H1 (cell line): ENCODE measurements around the gene TMPRSS9. TPM values are rescaled to one million over a fixed set of nuclear protein-coding genes. Genes with fewer than 3 reads are reported as not detected.

Experiments used
- CTCF ChIA-PET: fragments of 300-600 bp; sonication (Branson Sonifier 250); formaldehyde crosslinking; loops from one replicate; lab custom pipeline; 2021; ENCODE audit not compliant: partially characterized antibody; lab: Charles Lee
- POLR2A ChIA-PET: fragments of 300-600 bp; sonication (Branson Sonifier 250); formaldehyde crosslinking; loops from one replicate; lab custom pipeline; 2021; ENCODE audit warnings: inconsistent platforms; ENCODE audit not compliant: partially characterized antibody; lab: Charles Lee
- DNase-seq, 2 experiments: peaks; one replicate each; pipeline versions ENCODE4 v3.0.0 to v3.0.0-alpha.2; 2010 to 2022; ENCODE audit warnings: low spot score in 2 of 2, low read depth in 1 of 2, mixed read lengths in 1 of 2
- FAIRE-seq: peaks from 2 replicates; lab custom pipeline; 2011; peaks lifted over from hg19 to GRCh38; lab: Jason Lieb, UNC
- H2AFZ ChIP-seq: 2 replicates; pipeline ENCODE4 v1.8.1; 2012; ENCODE audit warnings: low read length, inconsistent platforms
- H2AK5ac ChIP-seq: 2 replicates; pipeline ENCODE4 v1.6.1; 2013; ENCODE audit warnings: low read depth, low read length
- H2BK120ac ChIP-seq: replicated peaks from 2 replicates; pipeline ENCODE3; 2013; ENCODE audit warnings: low read depth, low read length, inconsistent platforms
- H2BK12ac ChIP-seq: 2 replicates; pipeline ENCODE4 v1.6.1; 2013; ENCODE audit warnings: low read depth, low read length
- H2BK15ac ChIP-seq: 2 replicates; pipeline ENCODE4 v1.6.1; 2013; ENCODE audit warnings: low read length
- H2BK20ac ChIP-seq: 2 replicates; pipeline ENCODE4 v1.6.1; 2013; ENCODE audit warnings: low read length
- H2BK5ac ChIP-seq: 2 replicates; pipeline ENCODE4 v1.6.1; 2013; ENCODE audit warnings: low read depth, low read length
- H3K14ac ChIP-seq: 2 replicates; pipeline ENCODE4 v1.6.1; 2013; ENCODE audit warnings: inconsistent platforms; ENCODE audit not compliant: insufficient read length
- H3K18ac ChIP-seq: 2 replicates; pipeline ENCODE4 v1.6.1; 2013; ENCODE audit warnings: low read length; ENCODE audit errors: extremely low read depth
- H3K23ac ChIP-seq: 2 replicates; pipeline ENCODE4 v1.6.1; 2013; ENCODE audit warnings: inconsistent platforms; ENCODE audit not compliant: insufficient read length
- H3K23me2 ChIP-seq: 2 replicates; pipeline ENCODE4 v1.6.1; 2013; ENCODE audit warnings: low read depth, low read length
- H3K27ac ChIP-seq: 2 replicates; pipeline ENCODE4 v1.6.1; 2011; ENCODE audit warnings: low read depth, low read length, inconsistent platforms
- H3K27me3 ChIP-seq, 4 experiments: replicated peaks in 1 of 4; 1 replicate in 1 of 4; 2 replicates in 3 of 4; pipeline versions ENCODE4 v1.6.1 to v1.8.1; 2011 to 2013; ENCODE audit warnings: low read length in 3 of 4, mild to moderate bottlenecking in 3 of 4, inconsistent platforms in 2 of 4, mixed read lengths in 2 of 4, moderate library complexity in 1 of 4; ENCODE audit not compliant: control insufficient read depth in 3 of 4, insufficient read depth in 3 of 4; ENCODE audit errors: extremely low read depth in 1 of 4
- H3K36me3 ChIP-seq, 4 experiments: 2 replicates each; pipeline versions ENCODE4 v1.6.1 to v1.8.1; 2011 to 2013; ENCODE audit warnings: mild to moderate bottlenecking in 4 of 4, low read length in 3 of 4, moderate library complexity in 2 of 4, control low read depth in 1 of 4, inconsistent platforms in 1 of 4; ENCODE audit not compliant: insufficient read depth in 4 of 4, control insufficient read depth in 2 of 4
- H3K4ac ChIP-seq: replicated peaks from 2 replicates; pipeline ENCODE3; 2013; ENCODE audit warnings: low read length, low read depth, mixed read lengths, inconsistent platforms; ENCODE audit not compliant: insufficient read length
- H3K4me1 ChIP-seq, 4 experiments: replicated peaks in 1 of 4; 1 replicate in 1 of 4; 2 replicates in 3 of 4; pipeline versions ENCODE4 v1.6.1 to v1.8.1; 2011 to 2013; ENCODE audit warnings: low read length in 3 of 4, inconsistent platforms in 2 of 4, mixed read lengths in 1 of 4; ENCODE audit not compliant: insufficient read depth in 4 of 4, control insufficient read depth in 3 of 4
- H3K4me2 ChIP-seq, 2 experiments: 2 replicates each; pipeline versions ENCODE4 v1.6.1 to v1.8.1; 2011 to 2013; ENCODE audit warnings: low read depth in 2 of 2, low read length in 2 of 2, control low read depth in 1 of 2, inconsistent platforms in 1 of 2, mild to moderate bottlenecking in 1 of 2; ENCODE audit not compliant: insufficient read depth in 1 of 2
- H3K4me3 ChIP-seq, 4 experiments: fragments of 200-600, 300-600 bp in 1 of 4; sonication (generic), shearing (Covaris generic), sonication (Bioruptor Twin) in 1 of 4; 2 replicates each; pipeline versions ENCODE4 v1.5.1 to v1.8.1; 2011 to 2016; ENCODE audit warnings: low read length in 4 of 4, low read depth in 3 of 4, control low read depth in 2 of 4, inconsistent platforms in 2 of 4, mild to moderate bottlenecking in 2 of 4, mixed read lengths in 1 of 4, moderate library complexity in 1 of 4; ENCODE audit not compliant: insufficient read depth in 2 of 4; ENCODE audit errors: extremely low read depth in 1 of 4
- H3K56ac ChIP-seq: replicated peaks from 2 replicates; pipeline ENCODE3; 2013; ENCODE audit warnings: low read depth, mild to moderate bottlenecking, mixed read lengths, low read length, inconsistent platforms; ENCODE audit not compliant: insufficient read length
- H3K79me1 ChIP-seq: 2 replicates; pipeline ENCODE4 v1.6.1; 2013; ENCODE audit warnings: low read depth, low read length, control low read depth
- H3K79me2 ChIP-seq, 2 experiments: 2 replicates each; pipeline versions ENCODE4 v1.6.1 to v1.8.1; 2012 to 2013; ENCODE audit warnings: low read length in 2 of 2, mild to moderate bottlenecking in 2 of 2, inconsistent platforms in 1 of 2; ENCODE audit not compliant: insufficient read depth in 2 of 2, control insufficient read depth in 1 of 2
- H3K9ac ChIP-seq, 4 experiments: replicated peaks in 1 of 4; 1 replicate in 1 of 4; 2 replicates in 3 of 4; pipeline versions ENCODE4 v1.6.1 to v1.8.1; 2011 to 2013; ENCODE audit warnings: low read depth in 3 of 4, low read length in 3 of 4, control low read depth in 2 of 4, mild to moderate bottlenecking in 2 of 4, moderate library complexity in 2 of 4, inconsistent platforms in 1 of 4; ENCODE audit errors: extremely low read depth in 1 of 4
- H3K9me3 ChIP-seq, 2 experiments: 2 replicates each; pipeline versions ENCODE4 v1.6.1 to v1.8.1; 2012 to 2013; ENCODE audit warnings: mild to moderate bottlenecking in 2 of 2, moderate library complexity in 2 of 2, control low read depth in 1 of 2, inconsistent platforms in 1 of 2, low read depth in 1 of 2, low read length in 1 of 2, mixed read lengths in 1 of 2; ENCODE audit not compliant: insufficient read depth in 2 of 2
- H4K20me1 ChIP-seq, 2 experiments: replicated peaks in 1 of 2; 2 replicates each; pipeline versions ENCODE3 to v1.8.1; 2011 to 2013; ENCODE audit warnings: inconsistent platforms in 2 of 2, low read length in 2 of 2, mild to moderate bottlenecking in 1 of 2; ENCODE audit not compliant: insufficient read depth in 2 of 2, control insufficient read depth in 1 of 2
- H4K5ac ChIP-seq: 2 replicates; pipeline ENCODE4 v1.6.1; 2013; ENCODE audit warnings: low read length, low read depth, mixed read lengths, inconsistent platforms; ENCODE audit not compliant: insufficient read length
- H4K8ac ChIP-seq: 2 replicates; pipeline ENCODE4 v1.8.0; 2013; ENCODE audit warnings: mild to moderate bottlenecking, moderate library complexity, low read length, inconsistent platforms; ENCODE audit not compliant: insufficient read depth; ENCODE audit errors: extremely low read depth
- H4K91ac ChIP-seq: replicated peaks from 2 replicates; pipeline ENCODE3; 2013; ENCODE audit warnings: low read length, mixed read lengths, inconsistent platforms; ENCODE audit not compliant: insufficient read length
- RBBP5 ChIP-seq: IDR thresholded peaks from 2 replicates; pipeline ENCODE4 v1.7.1; 2012; ENCODE audit warnings: low read depth, mild to moderate bottlenecking, inconsistent platforms, low read length, moderate library complexity, borderline replicate concordance
- WGBS, 2 experiments: shearing (Covaris generic) in 1 of 2; methylation state at CpG; one replicate each; pipeline versions ENCODE4 v1.1.6 to v1.1.7; 2013 to 2015; ENCODE audit warnings: low lambda C conversion rate in 2 of 2, mixed read lengths in 2 of 2, inconsistent platforms in 1 of 2, low coverage in 1 of 2, missing lambda C conversion rate in 1 of 2; ENCODE audit not compliant: insufficient replicate concordance in 2 of 2, insufficient coverage in 1 of 2, insufficient read length in 1 of 2; ENCODE audit errors: extremely low coverage in 1 of 2, missing lambda C conversion rate in 1 of 2; 5-methylcytosine and 5-hydroxymethylcytosine counted together
- polyA plus RNA-seq, 7 experiments: library from polyadenylated mRNA; depleted of rRNA in 3 of 7; stranded (reverse) in 5 of 7; unstranded in 2 of 7; fragments of >200 nt in 5 of 7; fragments of 200-250 nt in 2 of 7; gene quantifications; 1 replicate in 5 of 7; 2 replicates in 1 of 7; 4 replicates in 1 of 7; pipeline versions ENCODE4 v1.2.1 to v1.2.3, GENCODE V29; 2011 to 2013; ENCODE audit warnings: missing spikeins in 2 of 7, mixed read lengths in 2 of 7
- total RNA-seq: library from RNA; stranded (reverse); fragmentation: NEBNext Ultra II Directional; extraction: Animal tissue kit (Norgen Biotek cat#: 25700); gene quantifications from 2 replicates; pipeline ENCODE4 v1.2.1, GENCODE V29; 2021

Gene TMPRSS9
- total and polyA plus RNA-seq, 2 of the 8 experiments (the other 6 are each of a cell fraction or from before 2014, with no cell fraction given) = 0.15 to 0.19 TPM

- H3K27me3 ChIP-seq = no peaks in the 10 kb centered on the region
- no peaks in the 10 kb centered on the region for H3K9me3 ChIP-seq
- H2BK120ac ChIP-seq = no peak overlapping the region
- WGBS, 2 experiments = 89% methylated on average over 17 of the region's 17 CpGs; no CpG with 5 or more reads in 1 of the 2 experiments
- no peak overlapping the region for H2AFZ ChIP-seq
- no peak overlapping the region for H3K4me2 ChIP-seq
- CTCF ChIA-PET = interaction anchor here (0.6 to 4.3 kb wide), 7 partner anchors 9 to 401 kb away, joined by 3 to 18 read pairs (median 4); no protein-coding TSS in a partner anchor
- no peak overlapping the region for H4K91ac ChIP-seq
- no peak overlapping the region for H2BK5ac ChIP-seq
- peaks cover 0 to 7% (median 2%) of the 10 kb centered on the region in 4 experiments; a peak in 3 of 8 replicates for H3K36me3 ChIP-seq
- H4K5ac ChIP-seq = no peak overlapping the region
- DNase-seq (no peak), FAIRE-seq (no peak)
- no peaks in the 10 kb centered on the region for H3K79me2 ChIP-seq
- no peak overlapping the region for H3K4me3 ChIP-seq
- no peak overlapping the region for H4K8ac ChIP-seq
- no peaks in the 10 kb centered on the region for H3K79me1 ChIP-seq
- no peak overlapping the region for H2AK5ac ChIP-seq
- H2BK15ac ChIP-seq = no peak overlapping the region
- H3K23ac ChIP-seq = no peak overlapping the region
- POLR2A ChIA-PET = interaction anchor here (1.1 to 1.9 kb wide), 7 partner anchors 10 to 104 kb away, joined by 3 to 9 read pairs (median 4); no protein-coding TSS in a partner anchor
- no peak overlapping the region for H2BK20ac ChIP-seq
- no peak overlapping the region for H3K27ac ChIP-seq
- H3K4me1 ChIP-seq = no peaks in the 10 kb centered on the region
- H3K23me2 ChIP-seq = peaks cover 16% of the 10 kb centered on the region; the same call in 1 of the 2 replicates
- H3K14ac ChIP-seq = no peak overlapping the region
- H2BK12ac ChIP-seq = no peak overlapping the region
- H3K56ac ChIP-seq = no peak overlapping the region
- H4K20me1 ChIP-seq = peaks cover 0 to 12% of the 10 kb centered on the region in 2 experiments
- H3K9ac ChIP-seq = no peak overlapping the region
- no peak overlapping the region for H3K4ac ChIP-seq
- no peak overlapping the region for H3K18ac ChIP-seq
- TF ChIP-seq RBBP5 = no peak
Observed at GRCh38 chr19:2354670-2355069, 5.4 kb upstream of the TMPRSS9 start.
